ENCODE results near the gene LCP2.

LCP2 gene

GRCh38 chr5:170341545-170341944 lies 44.0 kb upstream of the LCP2 start:
- TF ChIP-seq CTCF (IDR thresholded peaks at IDR 0.05), result no peak
- no peak for DNase-seq
- Mint-ChIP-seq H3K4me1 (peaks cover 8% of the 10 kb centered on the region), H3K9me3 (peaks cover 33% of the 10 kb centered on the region), H3K27me3 (ENCODE audit: low read depth, poor library complexity) (peaks cover 10% of the 10 kb centered on the region), H3K27ac (no peak overlapping the region), H3K36me3 (ENCODE audit: low read depth) (no peaks in the 10 kb centered on the region), H3K4me3 (no peak overlapping the region)

DNA sequence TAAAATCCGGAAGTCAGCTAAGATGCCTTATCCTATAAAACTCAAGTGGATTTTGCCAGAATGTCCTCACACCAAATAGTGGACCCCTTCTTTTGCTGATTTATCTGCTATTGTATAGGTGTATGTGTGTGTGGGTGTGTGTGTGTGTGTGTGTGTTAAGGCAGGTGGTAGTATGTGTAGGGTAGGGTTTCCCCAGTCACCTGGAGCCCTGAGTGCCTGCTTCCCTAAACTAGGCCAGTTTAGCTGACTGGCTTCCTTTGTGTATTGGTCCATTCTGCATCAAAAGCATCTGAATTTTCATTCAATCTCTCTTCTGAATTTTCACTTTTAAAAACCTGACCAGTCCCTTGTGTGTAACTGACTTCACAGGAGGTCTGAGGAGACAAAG lies 42.2 kb upstream of the LCP2 start:
- peaks cover 24% of the 10 kb centered on the region for H3K9me3 Mint-ChIP-seq
- H3K27ac Mint-ChIP-seq, result no peak overlapping the region
- peaks cover 10% of the 10 kb centered on the region for H3K27me3 Mint-ChIP-seq (ENCODE audit: low read depth, poor library complexity)
- peaks cover 11% of the 10 kb centered on the region for H3K4me1 Mint-ChIP-seq
- no peak overlapping the region for H3K4me3 Mint-ChIP-seq
- no peaks in the 10 kb centered on the region for H3K36me3 Mint-ChIP-seq (ENCODE audit: low read depth)
- no peak for TF ChIP-seq CTCF (IDR thresholded peaks at IDR 0.05)
- DNase-seq, result no peak

- H3K9me3 Mint-ChIP-seq, result peaks cover 18% of the 10 kb centered on the region
- H3K4me1 Mint-ChIP-seq, result peaks cover 17% of the 10 kb centered on the region
- no peaks in the 10 kb centered on the region for H3K36me3 Mint-ChIP-seq (ENCODE audit: low read depth)
- no peak for DNase-seq
- H3K27me3 Mint-ChIP-seq (ENCODE audit: low read depth, poor library complexity), result peaks cover 6% of the 10 kb centered on the region
- H3K27ac Mint-ChIP-seq, result no peak overlapping the region
- H3K4me3 Mint-ChIP-seq, result no peak overlapping the region
- no peak for TF ChIP-seq CTCF (IDR thresholded peaks at IDR 0.05)
These were observed 41.6 kb upstream of the LCP2 start for GRCh38 chr5:170338933-170339779.

DNA sequence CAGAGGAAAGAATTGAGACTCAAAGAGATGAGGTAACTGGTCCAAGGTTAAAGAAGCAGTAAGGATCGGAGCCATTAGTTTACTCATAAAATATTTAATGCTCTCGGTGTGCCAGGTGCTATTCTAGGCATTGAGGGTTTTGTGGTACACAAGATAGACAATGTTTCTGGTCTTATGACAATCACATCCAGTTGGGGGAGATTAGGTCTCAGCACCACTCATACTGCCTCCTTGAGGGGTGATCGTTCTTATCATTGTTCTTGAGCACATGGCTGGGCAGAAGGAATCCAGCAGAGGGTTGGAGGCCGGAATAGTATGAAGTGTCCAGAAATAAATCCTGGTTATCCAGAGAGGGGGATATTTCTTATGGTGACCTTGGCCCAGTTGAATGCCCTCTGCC lies 40.7 kb upstream of the LCP2 start:
- peaks cover 4% of the 10 kb centered on the region for H3K27me3 Mint-ChIP-seq (ENCODE audit: low read depth, poor library complexity)
- no peak overlapping the region for H3K4me3 Mint-ChIP-seq
- H3K4me1 Mint-ChIP-seq, result peaks cover 25% of the 10 kb centered on the region
- no peak for TF ChIP-seq CTCF (IDR thresholded peaks at IDR 0.05)
- no peak overlapping the region for H3K27ac Mint-ChIP-seq
- DNase-seq, result no peak
- H3K9me3 Mint-ChIP-seq, result peaks cover 14% of the 10 kb centered on the region
- H3K36me3 Mint-ChIP-seq (ENCODE audit: low read depth), result no peaks in the 10 kb centered on the region

- Mint-ChIP-seq H3K9me3 (peaks cover 10% of the 10 kb centered on the region), H3K4me1 (peaks cover 36% of the 10 kb centered on the region), H3K27me3 (ENCODE audit: low read depth, poor library complexity) (peaks cover 4% of the 10 kb centered on the region), H3K4me3 (no peak overlapping the region), H3K27ac (no peak overlapping the region), H3K36me3 (ENCODE audit: low read depth) (no peaks in the 10 kb centered on the region)
- no peak for TF ChIP-seq CTCF (IDR thresholded peaks at IDR 0.05)
- no peak for DNase-seq
These were observed 39.6 kb upstream of the LCP2 start for GRCh38 chr5:170337045-170337733.
